A673 (cell line): ENCODE data around the gene ABHD17C.

Source experiments
- EZH2 ChIP-seq: fragments of 200-600 bp; sonication (generic); IDR thresholded peaks from 2 replicates; pipeline ENCODE4 v1.6.1; 2017; ENCODE audit warnings: borderline replicate concordance, low read depth, mild to moderate bottlenecking, mixed read lengths, antibody characterized with exemption, low read length; ENCODE audit not compliant: poor library complexity, severe bottlenecking
- TF ChIP-seq, protein P1 (sequence below): fragments of 300-800, 200-600 bp; sonication (generic); conservative IDR thresholded peaks from 2 replicates; pipeline ENCODE4 v1.5.1; 2017; ENCODE audit warnings: low read depth, mild to moderate bottlenecking, antibody characterized with exemption, low read length, moderate library complexity, mixed read lengths

- TF ChIP-seq, protein P1, sequence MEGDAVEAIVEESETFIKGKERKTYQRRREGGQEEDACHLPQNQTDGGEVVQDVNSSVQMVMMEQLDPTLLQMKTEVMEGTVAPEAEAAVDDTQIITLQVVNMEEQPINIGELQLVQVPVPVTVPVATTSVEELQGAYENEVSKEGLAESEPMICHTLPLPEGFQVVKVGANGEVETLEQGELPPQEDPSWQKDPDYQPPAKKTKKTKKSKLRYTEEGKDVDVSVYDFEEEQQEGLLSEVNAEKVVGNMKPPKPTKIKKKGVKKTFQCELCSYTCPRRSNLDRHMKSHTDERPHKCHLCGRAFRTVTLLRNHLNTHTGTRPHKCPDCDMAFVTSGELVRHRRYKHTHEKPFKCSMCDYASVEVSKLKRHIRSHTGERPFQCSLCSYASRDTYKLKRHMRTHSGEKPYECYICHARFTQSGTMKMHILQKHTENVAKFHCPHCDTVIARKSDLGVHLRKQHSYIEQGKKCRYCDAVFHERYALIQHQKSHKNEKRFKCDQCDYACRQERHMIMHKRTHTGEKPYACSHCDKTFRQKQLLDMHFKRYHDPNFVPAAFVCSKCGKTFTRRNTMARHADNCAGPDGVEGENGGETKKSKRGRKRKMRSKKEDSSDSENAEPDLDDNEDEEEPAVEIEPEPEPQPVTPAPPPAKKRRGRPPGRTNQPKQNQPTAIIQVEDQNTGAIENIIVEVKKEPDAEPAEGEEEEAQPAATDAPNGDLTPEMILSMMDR = no peak
- TF ChIP-seq EZH2 = no peak
These were observed 26.4 kb downstream of the ABHD17C start for GRCh38 chr15:80721476-80721875.
